Measurements from ENCODE around the gene ARID5A. TPM values are rescaled to one million over a fixed set of nuclear protein-coding genes. Genes with fewer than 3 reads are reported as not detected.
"Not testable (repeated sequence)": the region's sequence is repeated elsewhere in the genome, so short reads cannot be mapped to it uniquely, and the experiment has no call there.

The ARID5A gene
- total RNA-seq, 1 donor: 7.6 TPM

DNA sequence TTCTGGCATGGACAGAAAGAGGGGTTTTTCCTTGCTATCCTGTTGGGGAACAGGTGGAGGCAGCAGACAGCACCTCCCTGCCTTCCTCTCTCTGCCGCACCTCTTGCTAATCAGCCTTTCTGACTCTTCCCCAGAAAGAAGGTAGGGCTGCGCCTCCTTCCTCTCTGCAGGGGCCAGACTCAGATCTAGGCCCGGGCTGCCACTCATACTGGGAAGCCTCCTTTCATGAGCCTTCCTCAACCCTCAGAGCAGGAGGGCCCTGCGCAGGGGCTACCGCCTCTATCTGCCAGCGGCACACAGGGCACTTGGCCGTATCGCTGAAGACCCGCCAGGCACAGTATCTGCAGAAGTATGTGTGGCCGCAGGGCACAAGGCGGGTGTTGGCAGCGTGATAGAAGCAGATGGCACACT, 38.5 kb upstream of the ARID5A start:
- Histone ChIP-seq H3K27ac (ENCODE audit: low read depth, low read length) (no peak overlapping the region), H3K4me2 (ENCODE audit: insufficient read depth, low read length) (no peak overlapping the region), H2AFZ (ENCODE audit: low read length) (no peak overlapping the region), H3K4me1 (ENCODE audit: insufficient read depth, low read length) (no peaks in the 10 kb centered on the region), H4K20me1 (ENCODE audit: insufficient read depth, low read length) (no peaks in the 10 kb centered on the region), H3K4me3 (ENCODE audit: insufficient read depth, low read length) (no peak overlapping the region), H3K79me2 (ENCODE audit: insufficient read depth, low read length) (no peaks in the 10 kb centered on the region), H3K9me3 (ENCODE audit: low read depth, low read length) (no peaks in the 10 kb centered on the region), H3K27me3 (ENCODE audit: insufficient read depth, low read length) (peaks cover 55% of the 10 kb centered on the region), H3K36me3 (ENCODE audit: insufficient read depth, low read length) (no peaks in the 10 kb centered on the region)
- TF ChIP-seq CTCF (IDR thresholded peaks at IDR 0.05; ENCODE audit: extremely low read depth, low read depth, low read length): no peak
- DNase-seq (ENCODE audit: insufficient read length, low spot score, missing footprints): no peak

GRCh38 chr2:96498611-96499010, 37.9 kb upstream of the ARID5A start:
- not testable (repeated sequence) for H3K27ac ChIP-seq (ENCODE audit: low read depth, low read length); DNase-seq (ENCODE audit: insufficient read length, low spot score, missing footprints); H3K79me2 ChIP-seq (ENCODE audit: insufficient read depth, low read length); H3K4me1 ChIP-seq (ENCODE audit: insufficient read depth, low read length); H3K36me3 ChIP-seq (ENCODE audit: insufficient read depth, low read length); H3K9me3 ChIP-seq (ENCODE audit: low read depth, low read length); H3K4me3 ChIP-seq (ENCODE audit: insufficient read depth, low read length); H3K4me2 ChIP-seq (ENCODE audit: insufficient read depth, low read length); H4K20me1 ChIP-seq (ENCODE audit: insufficient read depth, low read length); H2AFZ ChIP-seq (ENCODE audit: low read length)
- H3K27me3 ChIP-seq (ENCODE audit: insufficient read depth, low read length): peaks cover 53% of the 10 kb centered on the region

DNA sequence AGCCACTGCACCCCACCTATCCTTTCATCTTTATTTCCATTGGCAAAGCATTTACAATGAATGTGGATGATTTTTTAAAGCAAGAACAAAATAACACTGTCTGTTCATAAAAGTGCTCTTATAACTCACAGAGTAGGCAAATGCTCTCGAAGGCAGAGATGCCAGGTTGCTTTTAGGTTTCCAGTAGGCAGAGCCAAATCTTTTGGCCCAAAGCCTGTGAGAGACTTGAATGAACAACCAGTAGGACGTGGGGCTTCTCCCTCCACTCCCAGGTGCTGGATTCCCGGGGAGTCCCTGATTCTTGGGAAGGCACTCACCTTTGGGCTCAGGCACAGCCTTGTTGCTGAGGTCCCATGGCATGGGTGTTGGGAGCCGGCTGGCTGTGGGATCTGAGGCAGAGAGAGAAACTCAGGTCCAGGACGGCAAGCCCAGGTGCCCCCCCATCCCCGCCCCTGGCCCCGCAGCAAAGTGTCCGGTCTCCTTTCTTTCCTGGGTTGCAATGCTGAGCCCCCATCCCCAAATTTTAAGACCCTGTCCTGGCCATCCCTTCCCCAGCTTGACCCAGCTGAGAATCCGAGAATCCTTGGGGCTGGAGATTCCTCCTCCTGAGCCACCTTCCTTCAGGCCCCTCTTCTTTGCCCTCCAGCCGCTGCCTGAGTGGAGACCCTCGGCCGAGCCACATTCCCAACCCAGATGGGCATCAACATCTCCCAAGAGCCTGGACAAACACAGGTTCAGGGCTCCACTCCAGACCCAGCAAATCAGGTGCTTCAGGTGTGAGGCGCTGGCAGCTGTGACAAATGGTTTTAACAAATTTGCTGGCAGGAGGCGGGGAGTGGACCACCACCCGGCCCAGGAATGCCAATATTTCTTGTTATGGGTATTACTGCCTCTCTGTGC, 37.2 kb upstream of the ARID5A start:
- Histone ChIP-seq H3K27me3 (ENCODE audit: insufficient read depth, low read length) (peaks cover 49% of the 10 kb centered on the region), H3K4me1 (ENCODE audit: insufficient read depth, low read length) (no peaks in the 10 kb centered on the region), H2AFZ (ENCODE audit: low read length) (no peak overlapping the region), H3K27ac (ENCODE audit: low read depth, low read length) (no peak overlapping the region), H3K4me3 (ENCODE audit: insufficient read depth, low read length) (no peak overlapping the region), H3K79me2 (ENCODE audit: insufficient read depth, low read length) (no peaks in the 10 kb centered on the region), H4K20me1 (ENCODE audit: insufficient read depth, low read length) (no peaks in the 10 kb centered on the region), H3K4me2 (ENCODE audit: insufficient read depth, low read length) (no peak overlapping the region), H3K9me3 (ENCODE audit: low read depth, low read length) (no peaks in the 10 kb centered on the region), H3K36me3 (ENCODE audit: insufficient read depth, low read length) (no peaks in the 10 kb centered on the region)
- DNase-seq (ENCODE audit: insufficient read length, low spot score, missing footprints): no peak
- no peak for TF ChIP-seq CTCF (IDR thresholded peaks at IDR 0.05; ENCODE audit: extremely low read depth, low read depth, low read length)

DNA sequence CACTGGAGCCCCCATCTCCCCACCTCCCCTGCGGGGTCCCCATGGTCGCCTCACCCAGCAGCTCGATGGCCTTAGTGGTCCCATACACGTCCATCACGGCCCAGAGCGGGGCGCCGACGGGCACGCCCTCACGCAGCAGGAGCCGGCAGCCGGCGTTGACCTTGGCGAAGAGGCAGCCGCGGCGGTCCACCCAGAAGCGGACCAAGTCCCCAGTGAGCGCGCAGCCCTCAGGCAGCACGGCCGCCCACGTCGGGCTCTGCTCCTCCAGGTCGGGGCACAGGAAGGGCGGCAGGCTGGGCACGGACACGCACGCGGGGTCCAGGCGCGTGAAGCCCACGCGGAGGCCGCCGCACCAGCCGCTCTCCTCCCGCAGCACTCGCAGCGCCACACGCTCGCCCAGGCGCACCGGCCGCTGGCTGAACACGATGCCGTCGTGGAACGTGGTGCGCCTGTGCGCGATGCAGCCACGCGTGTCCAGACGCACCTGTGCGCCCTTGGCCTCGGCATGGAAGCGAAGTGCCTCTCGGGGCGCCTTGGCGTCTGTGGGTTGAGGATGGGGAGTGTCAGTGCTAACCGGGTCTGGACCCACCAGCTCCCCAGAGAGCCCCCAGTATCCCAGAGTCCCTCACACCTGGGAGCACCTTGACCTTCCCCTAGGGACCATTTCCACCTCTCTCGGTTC, 36.0 kb upstream of the ARID5A start:
- Histone ChIP-seq H3K4me3 (ENCODE audit: insufficient read depth, low read length) (no peak overlapping the region), H4K20me1 (ENCODE audit: insufficient read depth, low read length) (no peaks in the 10 kb centered on the region), H3K36me3 (ENCODE audit: insufficient read depth, low read length) (no peaks in the 10 kb centered on the region), H3K4me2 (ENCODE audit: insufficient read depth, low read length) (no peak overlapping the region), H3K4me1 (ENCODE audit: insufficient read depth, low read length) (no peaks in the 10 kb centered on the region), H3K79me2 (ENCODE audit: insufficient read depth, low read length) (no peaks in the 10 kb centered on the region), H3K27ac (ENCODE audit: low read depth, low read length) (no peak overlapping the region), H3K27me3 (ENCODE audit: insufficient read depth, low read length) (peaks cover 39% of the 10 kb centered on the region), H2AFZ (ENCODE audit: low read length) (no peak overlapping the region), H3K9me3 (ENCODE audit: low read depth, low read length) (no peaks in the 10 kb centered on the region)
- no peak for DNase-seq (ENCODE audit: insufficient read length, low spot score, missing footprints)
- no peak for TF ChIP-seq CTCF (IDR thresholded peaks at IDR 0.05; ENCODE audit: extremely low read depth, low read depth, low read length)
